HepG2 (cell line): ENCODE data around the gene ZWILCH.
"Not testable (repeated sequence)": the region's sequence is repeated elsewhere in the genome, so short reads cannot be mapped to it uniquely, and the experiment has no call there.

ENCODE experiments used
- TFDP2 ChIP-seq: sonication (generic); formaldehyde crosslinking; IDR thresholded peaks from 2 replicates; pipeline ENCODE4 v1.4.0; 2020; ENCODE audit warnings: missing genetic modification reagents
- ZBTB10 ChIP-seq: sonication (generic); formaldehyde crosslinking; IDR thresholded peaks from 2 replicates; pipeline ENCODE4 v1.4.0; 2020; ENCODE audit warnings: missing genetic modification reagents, borderline replicate concordance
- ZFY ChIP-seq: sonication (generic); formaldehyde crosslinking; IDR thresholded peaks from 2 replicates; pipeline ENCODE4 v1.4.0; 2020; ENCODE audit warnings: missing genetic modification reagents

- not testable (repeated sequence) for TF ChIP-seq TFDP2, ZBTB10, ZFY (CRISPR knock-in tag)
Measured at GRCh38 chr15:66589429-66589828, 84.3 kb downstream of the ZWILCH start.
